ENCODE data around the gene MTERF1. TPM values are rescaled to one million over a fixed set of nuclear protein-coding genes. Genes with fewer than 3 reads are reported as not detected.
A peak's percentile ranks its signal among the peaks of the same experiment; 100 is the strongest.
"Not testable (repeated sequence)": the region's sequence is repeated elsewhere in the genome, so short reads cannot be mapped to it uniquely, and the experiment has no call there.

Gene MTERF1, protein sequence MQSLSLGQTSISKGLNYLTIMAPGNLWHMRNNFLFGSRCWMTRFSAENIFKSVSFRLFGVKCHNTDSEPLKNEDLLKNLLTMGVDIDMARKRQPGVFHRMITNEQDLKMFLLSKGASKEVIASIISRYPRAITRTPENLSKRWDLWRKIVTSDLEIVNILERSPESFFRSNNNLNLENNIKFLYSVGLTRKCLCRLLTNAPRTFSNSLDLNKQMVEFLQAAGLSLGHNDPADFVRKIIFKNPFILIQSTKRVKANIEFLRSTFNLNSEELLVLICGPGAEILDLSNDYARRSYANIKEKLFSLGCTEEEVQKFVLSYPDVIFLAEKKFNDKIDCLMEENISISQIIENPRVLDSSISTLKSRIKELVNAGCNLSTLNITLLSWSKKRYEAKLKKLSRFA
- total RNA-seq (2014; rRNA removed; shearing (Covaris generic)): 19.1 and 21.1 TPM in 2 replicates

DNA sequence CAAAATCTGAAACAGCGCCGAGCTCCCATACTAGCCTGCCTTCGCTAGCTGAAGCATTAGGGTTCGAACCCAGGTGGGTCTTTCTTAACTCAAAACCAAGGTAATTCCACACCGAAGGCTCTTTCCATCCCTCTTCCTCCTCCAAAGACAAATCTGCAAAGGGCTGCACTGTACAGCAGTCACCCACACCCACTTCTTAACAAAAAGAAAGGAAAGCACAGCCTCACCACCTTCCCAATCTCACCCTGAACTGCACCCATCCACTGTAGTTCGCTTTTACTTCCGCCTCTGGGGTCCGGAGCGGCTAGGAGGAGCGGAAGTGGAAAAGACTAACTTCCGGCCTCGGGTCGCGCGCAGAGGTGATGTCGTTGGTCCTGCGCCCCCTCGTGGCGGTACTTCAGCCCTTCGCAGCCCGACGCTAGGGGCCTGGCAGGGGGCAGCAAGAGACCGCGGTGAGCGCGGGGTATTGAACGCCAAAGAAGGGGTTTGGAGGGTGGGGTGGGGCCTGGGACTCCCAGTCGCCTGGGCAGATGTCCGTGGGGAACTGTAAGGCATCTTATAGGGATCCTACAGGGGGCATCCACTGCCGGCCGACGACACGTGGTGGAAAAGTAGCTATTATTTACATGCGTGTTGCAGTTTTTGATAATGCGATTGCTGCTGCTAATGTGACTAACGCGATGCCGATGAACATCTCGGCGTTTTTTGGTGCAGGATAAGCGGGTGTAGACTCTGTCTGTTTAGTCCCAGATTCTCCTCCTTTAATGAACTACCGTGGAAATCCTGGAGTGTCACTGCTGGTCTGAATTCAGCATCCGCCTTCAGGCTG lies at the start of gene MTERF1:
Gene MTERF1, minus strand, starts transcription at position 290 of the 829 bp plus-strand sequence. CDS start 619 bp downstream, outside the sequence.
- DNase-seq (ENCODE audit: low spot score): peak; percentile 89
- in situ Hi-C loops (cut with HindIII; ENCODE audit: low sequenced_read_pairs): no loop called here

DNA sequence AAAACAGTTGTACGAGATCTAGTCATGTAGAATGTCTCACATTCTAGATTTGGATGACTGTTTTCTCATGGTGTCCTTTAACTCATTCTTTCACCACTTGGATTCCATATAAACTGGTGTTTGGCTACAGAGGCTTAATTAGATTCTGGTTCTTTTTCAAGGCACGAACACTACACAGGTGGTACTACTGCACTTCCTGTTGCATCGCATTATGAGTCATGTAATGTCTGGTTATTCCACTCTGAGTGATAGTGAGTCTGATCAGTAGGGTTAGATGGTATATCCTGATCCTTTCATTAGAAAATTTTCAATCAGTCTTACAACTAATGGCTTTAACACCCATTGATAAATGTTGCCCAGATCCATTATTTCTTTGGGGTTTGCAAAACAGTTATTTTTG lies 49.0 kb upstream of the MTERF1 start:
- in situ Hi-C loops (cut with HindIII; ENCODE audit: low sequenced_read_pairs): no loop called here

DNA sequence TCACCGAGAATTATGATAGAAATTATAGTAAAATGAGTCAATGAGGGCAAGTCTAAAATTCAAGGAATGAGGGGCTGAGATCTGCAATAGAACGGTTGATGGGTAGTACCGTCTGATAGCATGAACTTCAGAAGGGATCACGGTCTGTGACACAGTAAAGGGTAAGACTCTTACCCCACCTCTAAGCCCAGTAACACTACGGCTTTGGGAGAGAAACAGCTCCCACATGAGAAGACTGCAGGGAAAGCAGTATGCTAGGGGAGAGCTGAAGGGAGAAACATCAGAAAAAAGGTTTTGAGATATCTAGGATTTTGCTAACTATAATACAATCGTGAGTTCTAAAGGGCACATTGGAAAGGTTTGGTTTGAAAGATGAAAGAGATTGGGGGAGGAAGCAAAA lies 47.4 kb upstream of the MTERF1 start:
- in situ Hi-C loops (cut with HindIII; ENCODE audit: low sequenced_read_pairs): no loop called here

More for the DNA sequence above, 49.0 kb upstream of the MTERF1 start:
- no peak for DNase-seq (ENCODE audit: low spot score)

DNA sequence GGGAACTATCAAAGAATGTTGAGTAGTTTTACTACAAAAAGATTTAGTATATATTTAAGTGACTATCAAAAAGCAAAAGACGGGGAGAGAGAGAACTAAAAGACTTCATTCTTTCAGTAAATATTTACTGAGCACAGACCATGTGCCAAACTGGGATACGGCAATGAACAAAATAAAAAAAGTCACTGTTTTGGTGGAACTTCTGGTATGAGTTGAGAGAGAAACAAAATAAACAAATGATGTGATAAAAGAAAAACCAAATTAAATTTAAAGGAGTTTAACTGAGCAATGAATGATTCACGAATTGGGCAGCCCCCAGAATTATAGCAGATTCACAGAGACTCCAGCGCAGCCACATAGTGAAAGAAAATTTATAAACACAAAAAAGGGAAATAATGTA lies 42.4 kb upstream of the MTERF1 start:
- in situ Hi-C loops (cut with HindIII; ENCODE audit: low sequenced_read_pairs): no loop called here
- DNase-seq (ENCODE audit: low spot score): no peak

More for the DNA sequence above, 47.4 kb upstream of the MTERF1 start:
- DNase-seq (ENCODE audit: low spot score): no peak

DNA sequence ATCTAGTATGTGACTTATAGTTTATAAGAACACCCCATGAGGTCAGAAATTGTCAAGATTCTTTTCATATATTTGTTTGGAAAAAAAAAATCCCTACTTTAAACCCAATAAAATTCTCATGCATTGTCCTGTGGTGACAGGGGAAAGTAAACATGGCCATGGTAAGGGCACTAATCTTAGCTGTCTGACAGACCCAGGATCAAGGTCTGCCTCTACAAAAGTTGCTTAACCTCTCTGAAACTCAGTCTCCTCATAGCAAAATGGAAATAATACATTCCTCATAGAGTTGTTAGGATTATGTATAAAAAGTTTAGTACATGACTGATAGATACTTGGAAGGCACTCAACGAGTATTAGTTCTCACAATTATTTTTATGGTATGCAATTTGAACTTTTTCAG lies 37.9 kb upstream of the MTERF1 start:
- in situ Hi-C loops (cut with HindIII; ENCODE audit: low sequenced_read_pairs): no loop called here
- no peak for DNase-seq (ENCODE audit: low spot score)

DNA sequence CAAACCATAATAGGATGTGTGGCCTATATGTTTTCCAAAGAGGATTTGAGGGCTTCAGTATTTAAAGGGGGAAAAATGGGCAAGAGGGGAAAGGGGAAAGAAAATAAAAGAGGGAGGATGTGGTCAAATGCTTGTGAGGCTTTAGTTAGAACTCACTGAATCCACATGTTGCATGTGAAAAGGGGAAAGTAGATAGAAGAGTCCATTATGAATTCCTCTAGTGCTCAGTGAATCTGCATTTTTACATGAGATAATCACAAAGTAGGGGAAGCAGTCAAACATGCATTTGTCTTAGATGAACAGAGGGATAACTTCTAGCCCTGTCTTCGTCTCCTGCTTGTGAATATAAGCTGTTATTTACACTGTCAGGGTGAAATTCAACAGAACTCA lies 35.5 kb upstream of the MTERF1 start:
- in situ Hi-C loops (cut with HindIII; ENCODE audit: low sequenced_read_pairs): no loop called here
- no peak for DNase-seq (ENCODE audit: low spot score)

DNA sequence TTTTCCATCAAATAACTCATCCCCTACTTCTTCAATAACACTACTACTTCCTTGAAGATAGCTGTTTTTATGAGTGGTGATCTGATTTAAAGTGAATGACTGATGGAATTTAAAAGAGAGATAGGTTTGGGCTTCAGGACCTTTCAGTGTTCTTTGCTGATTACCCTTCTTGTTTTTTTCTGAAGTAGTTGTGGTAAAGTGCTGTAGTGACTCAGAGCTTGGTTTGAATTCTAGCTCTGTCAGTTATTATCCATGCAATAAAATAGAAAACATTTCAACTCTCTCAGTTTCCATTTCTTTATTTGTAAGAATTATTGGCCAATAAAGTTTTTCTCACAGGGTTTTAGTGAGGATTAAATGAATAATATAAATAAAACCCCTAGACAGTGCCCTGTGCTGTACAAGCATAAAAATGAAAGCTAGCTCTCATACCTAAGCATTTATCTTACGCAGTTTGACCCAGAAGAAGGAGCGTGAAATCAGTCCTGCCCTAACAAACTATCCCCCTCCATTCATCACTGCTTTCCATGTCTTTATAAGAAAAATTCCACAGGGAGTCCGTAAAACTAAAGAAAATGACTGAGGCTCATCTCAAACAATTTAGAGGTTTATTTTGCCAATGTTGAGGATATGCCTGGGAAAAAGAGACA lies 35.0 kb upstream of the MTERF1 start:
- no peak for DNase-seq (ENCODE audit: low spot score)
- in situ Hi-C loops (cut with HindIII; ENCODE audit: low sequenced_read_pairs): no loop called here

DNA sequence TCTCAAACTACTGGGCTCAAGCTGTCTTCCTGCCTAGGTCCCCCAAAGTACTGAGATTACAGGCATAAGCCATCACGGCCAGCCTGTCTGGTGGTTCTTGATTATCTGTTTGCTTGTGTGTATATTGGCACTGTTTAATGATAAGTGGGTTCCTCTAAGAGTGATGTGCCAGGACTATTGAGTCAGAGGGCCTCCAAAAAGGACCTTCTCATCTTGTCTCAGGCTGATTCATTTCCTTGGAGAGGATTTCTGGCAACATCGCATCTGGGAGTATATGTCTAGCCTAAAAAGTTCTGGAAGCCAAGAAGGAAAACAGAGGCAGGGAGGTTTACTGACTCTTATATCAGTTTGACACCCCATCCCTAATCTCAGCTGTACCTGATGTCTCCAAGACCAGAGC lies 33.1 kb upstream of the MTERF1 start:
- DNase-seq (ENCODE audit: low spot score): no peak
- in situ Hi-C loops (cut with HindIII; ENCODE audit: low sequenced_read_pairs): no loop called here

DNA sequence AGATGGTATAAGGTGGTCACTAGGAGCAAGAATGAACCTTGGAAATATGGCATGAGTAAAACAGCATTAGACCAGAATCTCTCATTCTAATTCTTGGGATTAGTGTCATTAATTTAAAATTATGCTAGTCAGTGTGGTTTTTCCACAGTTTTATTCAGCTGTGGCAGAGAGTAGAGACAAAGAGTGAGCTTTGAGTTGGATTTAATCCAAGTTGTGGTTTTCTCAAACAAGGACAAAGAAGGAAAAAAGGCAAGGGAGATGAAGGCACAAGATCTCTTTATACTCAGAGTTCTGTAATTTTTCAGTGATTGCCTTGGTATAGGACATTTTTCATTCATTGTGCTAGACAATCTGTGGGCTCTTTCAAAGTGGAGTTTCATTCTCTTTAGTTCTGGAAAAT lies 32.0 kb upstream of the MTERF1 start:
- in situ Hi-C loops (cut with HindIII; ENCODE audit: low sequenced_read_pairs): no loop called here
- DNase-seq (ENCODE audit: low spot score): no peak

DNA sequence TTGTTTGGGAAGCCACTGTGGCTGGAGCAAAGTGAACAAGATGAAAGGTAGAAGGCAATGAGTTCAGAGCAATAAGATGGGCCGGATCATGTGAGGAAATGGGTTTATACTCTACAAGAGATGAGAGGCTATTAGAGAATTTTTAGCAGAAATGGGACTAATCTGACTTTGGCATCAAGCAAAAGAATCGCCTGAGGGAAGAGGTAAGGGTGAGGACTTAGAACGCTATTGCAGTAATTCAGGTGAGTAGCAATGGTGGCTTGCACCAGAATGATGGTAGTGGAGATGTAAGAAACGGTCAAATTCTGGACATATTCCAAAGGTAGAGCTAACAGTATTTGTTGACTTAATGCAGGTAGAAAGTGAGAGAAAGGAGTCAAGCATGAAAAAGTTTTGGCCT lies 30.6 kb upstream of the MTERF1 start:
- DNase-seq (ENCODE audit: low spot score): no peak
- in situ Hi-C loops (cut with HindIII; ENCODE audit: low sequenced_read_pairs): no loop called here

DNA sequence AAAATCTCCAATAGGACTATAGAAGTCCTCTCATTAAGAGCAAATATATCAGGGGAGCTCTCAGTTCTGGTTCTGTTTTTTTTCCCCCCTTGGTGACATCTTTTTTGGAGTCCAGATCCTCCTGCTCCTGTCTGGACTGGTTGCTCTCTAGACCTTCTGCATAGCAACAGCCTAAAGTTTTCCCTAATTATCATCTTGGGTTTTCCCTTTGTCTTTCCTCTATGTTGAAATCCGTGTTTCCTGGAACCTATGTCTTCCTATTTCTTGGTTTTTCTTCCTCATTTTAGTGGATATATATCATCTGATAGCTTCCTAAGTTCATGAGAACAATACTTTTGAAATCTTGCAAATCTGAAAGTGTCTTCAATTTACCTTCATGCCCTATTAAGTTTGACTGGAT lies 29.7 kb upstream of the MTERF1 start:
- no peak for DNase-seq (ENCODE audit: low spot score)
- in situ Hi-C loops (cut with HindIII; ENCODE audit: low sequenced_read_pairs): no loop called here

DNA sequence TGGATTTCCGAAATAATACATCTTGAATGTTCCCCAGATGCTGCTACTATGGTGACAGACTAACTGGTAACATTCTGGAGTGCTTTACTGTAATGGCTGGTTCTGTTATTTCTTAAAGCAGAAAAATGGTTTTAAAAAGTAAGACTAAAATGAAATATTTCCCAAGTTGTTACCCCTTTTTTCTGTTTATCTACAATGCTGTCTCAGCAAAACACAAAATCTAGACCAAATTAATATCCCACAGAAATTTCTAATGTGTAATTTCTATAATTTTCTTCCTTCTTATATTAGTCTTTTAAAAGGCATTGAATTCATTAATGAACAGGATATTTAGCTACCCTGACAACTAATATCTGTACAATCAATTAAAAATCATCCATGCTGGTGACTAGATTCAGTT lies 19.1 kb upstream of the MTERF1 start:
- in situ Hi-C loops (cut with HindIII; ENCODE audit: low sequenced_read_pairs): no loop called here
- DNase-seq (ENCODE audit: low spot score): no peak

DNA sequence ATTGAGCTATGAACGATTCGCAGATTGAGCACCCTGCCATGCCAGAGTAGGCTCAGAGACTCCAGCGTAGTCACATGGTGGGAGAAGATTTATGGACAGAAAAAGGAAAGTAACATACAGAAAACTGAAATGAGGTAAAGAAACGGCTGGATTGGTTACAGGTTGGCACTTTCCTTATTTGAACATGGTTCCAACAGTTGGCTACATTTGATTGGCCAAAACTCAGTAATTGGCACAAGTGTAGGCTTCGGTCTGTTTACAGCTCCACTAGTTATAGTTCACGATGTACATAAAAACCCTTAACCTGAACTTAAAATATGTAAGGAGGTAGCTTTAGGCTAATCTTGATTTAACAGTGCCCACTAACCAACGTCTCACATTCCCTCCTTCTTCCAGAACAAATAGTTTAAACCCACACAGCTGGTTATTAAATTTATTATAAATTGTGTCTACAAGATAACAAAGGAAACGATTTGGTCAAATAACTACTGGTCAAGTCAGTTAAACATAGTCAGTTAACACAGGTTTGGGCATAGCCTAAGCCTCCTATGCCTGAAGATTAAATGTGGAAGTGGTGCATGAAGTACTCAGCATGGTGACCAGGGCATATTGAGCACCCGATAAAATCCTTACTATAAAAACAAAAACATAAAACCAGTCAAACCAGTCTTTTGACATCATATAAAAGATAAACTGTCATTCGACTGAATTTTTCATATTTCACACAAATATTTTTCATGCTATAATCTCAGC lies 17.9 kb upstream of the MTERF1 start:
- in situ Hi-C loops (cut with HindIII; ENCODE audit: low sequenced_read_pairs): no loop called here

DNA sequence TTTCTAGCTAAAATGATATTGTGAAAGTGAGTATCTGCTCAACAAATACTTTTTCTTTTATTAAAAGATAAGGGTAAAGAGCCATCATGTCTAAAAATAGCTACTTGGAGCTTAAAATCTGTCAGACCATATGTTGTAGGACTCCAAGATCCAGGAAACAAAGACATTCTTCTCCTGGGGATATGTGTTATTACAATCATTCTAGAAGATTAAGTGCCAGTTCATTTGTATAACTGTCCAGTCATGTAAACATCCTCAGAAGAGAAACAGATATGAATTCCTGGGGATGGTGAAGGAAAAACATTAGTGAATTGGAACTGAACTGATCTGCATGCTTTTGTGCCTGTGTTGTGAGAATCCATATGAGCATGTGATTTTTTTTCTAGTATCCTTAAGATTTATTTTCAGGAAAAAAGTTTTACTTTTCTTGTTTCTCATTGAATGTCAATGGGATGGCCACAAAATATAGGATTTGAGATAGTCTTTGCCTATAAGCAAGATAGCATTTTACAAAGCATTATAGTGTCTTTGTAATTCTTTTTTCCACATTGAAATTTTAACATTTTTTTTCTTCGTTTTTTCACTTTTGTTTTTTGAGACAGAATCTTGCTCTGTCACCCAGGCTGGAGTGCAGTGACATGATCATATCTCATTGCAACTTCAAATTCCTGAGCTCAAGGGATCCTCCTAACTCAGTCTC lies 14.4 kb upstream of the MTERF1 start:
- in situ Hi-C loops (cut with HindIII; ENCODE audit: low sequenced_read_pairs): no loop called here
- peak; percentile 29 for DNase-seq (ENCODE audit: low spot score)

More for the DNA sequence above, 17.9 kb upstream of the MTERF1 start:
- DNase-seq (ENCODE audit: low spot score): no peak

DNA sequence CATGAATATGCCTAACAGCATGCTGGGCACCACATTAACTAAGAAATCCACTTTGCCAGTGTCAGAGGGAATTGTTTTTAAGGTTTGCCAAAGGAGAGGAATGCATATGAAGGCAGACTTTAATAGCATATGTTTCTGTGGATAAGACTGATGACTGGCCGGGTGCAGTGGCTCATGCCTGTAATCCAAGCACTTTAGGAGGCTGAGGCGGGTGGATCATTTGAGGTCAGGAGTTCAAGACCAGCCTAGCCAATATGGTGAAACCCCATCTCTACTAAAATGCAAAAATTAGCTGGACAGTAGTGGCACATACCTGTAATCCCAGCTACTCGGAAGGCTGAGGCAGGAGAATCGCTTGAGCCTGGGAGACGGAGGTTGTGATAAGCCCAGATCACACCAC lies 13.2 kb upstream of the MTERF1 start:
- DNase-seq (ENCODE audit: low spot score); in situ Hi-C loops (cut with HindIII; ENCODE audit: low sequenced_read_pairs): not testable (repeated sequence)

DNA sequence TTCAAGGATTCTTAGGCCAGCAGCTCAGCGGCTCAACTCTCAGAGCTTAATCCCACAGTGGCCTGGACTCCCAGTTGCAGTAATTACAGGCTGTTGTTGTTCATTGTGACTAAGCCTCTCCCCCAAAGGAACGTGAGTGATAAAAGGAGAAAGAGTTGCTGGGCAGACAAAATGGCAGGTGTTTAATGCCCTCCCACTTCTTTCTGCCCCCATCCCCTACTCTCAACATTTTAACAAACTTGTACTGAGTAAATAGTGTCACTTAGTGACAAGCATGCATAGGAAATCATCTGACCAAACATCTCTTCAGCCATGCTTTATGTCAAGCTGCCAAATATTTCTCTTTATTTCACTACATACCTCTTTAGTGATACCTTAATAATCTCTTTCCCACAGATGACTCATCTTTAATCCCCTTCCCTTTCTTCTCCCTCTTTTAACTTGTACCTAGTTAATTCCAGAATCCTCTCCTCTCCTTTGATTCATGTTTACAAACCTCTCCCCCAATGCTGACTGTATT lies 12.4 kb upstream of the MTERF1 start:
- DNase-seq (ENCODE audit: low spot score): no peak
- in situ Hi-C loops (cut with HindIII; ENCODE audit: low sequenced_read_pairs): no loop called here

DNA sequence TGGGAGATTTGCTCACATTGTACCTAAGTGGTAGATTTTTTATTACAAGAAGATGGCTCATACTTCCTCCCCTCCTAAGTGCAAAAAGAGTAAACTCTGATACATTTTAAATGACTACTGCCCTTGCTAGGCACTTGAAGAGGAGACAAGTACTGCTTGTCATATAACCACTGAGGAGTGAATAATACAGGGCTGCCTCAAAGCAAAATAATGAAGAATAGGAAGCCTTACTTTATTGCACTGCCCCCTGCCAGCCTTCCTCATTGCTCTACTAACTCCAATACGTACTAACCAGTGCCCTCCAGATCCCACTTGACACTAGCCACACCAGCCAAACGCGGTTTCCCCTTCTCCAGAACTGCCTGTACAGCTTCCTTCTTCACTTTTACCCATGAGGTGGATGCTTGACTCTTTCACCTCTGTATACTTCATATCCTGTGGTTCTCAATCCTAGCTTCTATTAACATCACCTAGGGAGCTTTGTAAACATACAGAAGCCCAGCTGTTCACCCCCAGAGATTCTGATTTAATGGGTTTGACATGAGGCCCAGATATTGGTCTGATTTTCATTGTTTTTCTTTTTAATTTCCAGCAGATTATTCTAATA lies 11.7 kb upstream of the MTERF1 start:
- in situ Hi-C loops (cut with HindIII; ENCODE audit: low sequenced_read_pairs): no loop called here
- DNase-seq (ENCODE audit: low spot score): no peak

All from G401 (cell line).